GOT3 (cell line): ENCODE measurements around the gene B3GNT5.

ENCODE experiments used
- DNase-seq: peaks from one replicate; lab custom pipeline; 2025; ENCODE audit warnings: mixed read lengths; lab: John Stamatoyannopoulos, UW

Gene B3GNT5, protein sequence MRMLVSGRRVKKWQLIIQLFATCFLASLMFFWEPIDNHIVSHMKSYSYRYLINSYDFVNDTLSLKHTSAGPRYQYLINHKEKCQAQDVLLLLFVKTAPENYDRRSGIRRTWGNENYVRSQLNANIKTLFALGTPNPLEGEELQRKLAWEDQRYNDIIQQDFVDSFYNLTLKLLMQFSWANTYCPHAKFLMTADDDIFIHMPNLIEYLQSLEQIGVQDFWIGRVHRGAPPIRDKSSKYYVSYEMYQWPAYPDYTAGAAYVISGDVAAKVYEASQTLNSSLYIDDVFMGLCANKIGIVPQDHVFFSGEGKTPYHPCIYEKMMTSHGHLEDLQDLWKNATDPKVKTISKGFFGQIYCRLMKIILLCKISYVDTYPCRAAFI

DNA sequence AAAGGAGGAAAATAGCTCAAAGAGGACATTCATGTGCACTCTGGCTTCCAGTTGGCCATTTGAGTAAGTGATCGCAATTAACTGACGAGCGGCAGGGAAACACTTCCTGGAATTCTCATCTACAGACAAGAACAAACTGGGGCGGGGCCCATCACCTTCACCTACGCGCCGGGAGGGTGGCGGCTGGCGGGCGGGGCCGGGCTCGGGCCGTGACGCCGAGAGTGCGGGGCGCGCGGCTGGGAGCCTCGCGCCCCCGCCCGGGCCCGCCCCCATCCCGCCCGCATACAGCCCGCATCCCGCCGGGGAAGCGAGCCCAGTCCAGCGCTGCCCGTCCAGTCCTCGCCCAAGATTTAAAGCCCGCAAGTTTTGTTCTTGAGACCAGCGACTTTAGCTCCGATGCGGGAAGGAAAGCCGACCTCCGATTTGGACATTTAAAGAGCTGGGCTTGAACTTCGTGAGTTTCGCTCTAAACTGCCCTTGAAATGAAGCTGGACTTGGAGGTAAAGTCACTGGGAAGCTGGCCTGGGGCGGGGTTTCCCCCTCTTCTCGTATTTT, at the start of gene B3GNT5:
Gene B3GNT5 (plus strand): TSS at position 281 of the 555 bp plus-strand sequence. CDS start 16,546 bp downstream, outside the sequence.
- no peak for DNase-seq

DNA sequence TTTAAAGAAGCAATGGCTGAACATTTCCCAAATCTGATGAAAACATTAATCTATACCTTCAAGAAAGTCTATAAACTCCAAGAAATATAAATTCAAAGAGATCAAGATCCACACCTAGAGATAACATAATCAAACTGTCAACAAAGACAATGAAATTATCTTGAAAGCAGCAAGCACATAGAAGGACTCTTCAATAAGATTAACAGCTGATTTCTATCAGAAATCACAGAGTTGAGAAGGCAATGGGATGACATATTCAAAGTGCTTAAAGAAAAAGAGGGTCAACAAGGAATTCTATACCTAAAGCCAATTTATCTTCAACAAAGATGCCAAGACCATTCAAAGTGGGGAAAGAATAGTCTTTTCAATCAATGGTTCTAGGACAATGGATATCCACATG, 49.4 kb upstream of the B3GNT5 start:
- DNase-seq, result no peak

- DNase-seq, result no peak
Observed at GRCh38 chr3:183208260-183208659, 44.8 kb upstream of the B3GNT5 start.

DNA sequence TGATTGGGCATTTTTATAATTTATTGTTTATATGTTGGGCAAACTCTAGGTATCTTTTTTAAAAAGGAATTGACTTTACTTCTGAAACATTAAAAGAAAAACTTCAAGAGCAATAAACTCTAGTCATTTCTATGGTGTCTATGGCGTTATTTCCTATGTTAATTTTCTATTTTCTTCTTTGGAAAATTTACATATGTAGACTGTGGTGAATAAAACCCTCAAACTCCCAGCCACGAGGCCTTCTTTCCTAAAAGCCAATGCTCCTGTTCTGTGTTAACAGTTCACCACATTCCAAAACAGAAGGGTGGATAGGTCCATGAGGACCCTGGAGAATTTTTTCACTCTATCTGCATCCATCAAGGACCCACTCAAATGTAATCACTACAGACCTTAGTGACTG, 44.3 kb upstream of the B3GNT5 start:
- DNase-seq, result no peak

- DNase-seq, result no peak
Observed at GRCh38 chr3:183210341-183210740, 42.7 kb upstream of the B3GNT5 start.

DNA sequence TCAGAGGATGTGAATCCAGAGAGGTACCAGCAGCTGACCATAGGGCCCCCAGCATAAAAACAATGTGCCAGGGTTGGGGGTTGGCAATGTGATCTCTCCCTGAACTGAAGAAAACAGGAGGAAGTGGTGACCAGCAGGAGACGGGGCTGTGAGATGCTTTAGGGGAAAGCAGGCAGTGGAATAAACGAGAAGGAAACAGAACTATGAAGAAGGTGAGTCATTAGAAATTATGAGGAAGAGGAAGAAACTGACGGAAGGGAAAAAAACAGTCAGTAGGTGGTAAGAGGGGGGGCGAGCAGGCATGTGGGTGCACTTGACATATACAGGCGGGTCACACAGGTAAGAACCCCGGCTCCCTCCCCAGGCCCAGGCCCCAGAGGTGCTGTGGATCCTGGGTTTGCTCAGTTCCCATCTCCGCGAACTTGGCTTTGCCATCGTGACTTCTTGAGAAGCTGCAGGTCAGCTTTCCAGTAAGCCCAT, 42.2 kb upstream of the B3GNT5 start:
- no peak for DNase-seq

- no peak for DNase-seq
Observed at GRCh38 chr3:183211352-183211751, 41.7 kb upstream of the B3GNT5 start.

DNA sequence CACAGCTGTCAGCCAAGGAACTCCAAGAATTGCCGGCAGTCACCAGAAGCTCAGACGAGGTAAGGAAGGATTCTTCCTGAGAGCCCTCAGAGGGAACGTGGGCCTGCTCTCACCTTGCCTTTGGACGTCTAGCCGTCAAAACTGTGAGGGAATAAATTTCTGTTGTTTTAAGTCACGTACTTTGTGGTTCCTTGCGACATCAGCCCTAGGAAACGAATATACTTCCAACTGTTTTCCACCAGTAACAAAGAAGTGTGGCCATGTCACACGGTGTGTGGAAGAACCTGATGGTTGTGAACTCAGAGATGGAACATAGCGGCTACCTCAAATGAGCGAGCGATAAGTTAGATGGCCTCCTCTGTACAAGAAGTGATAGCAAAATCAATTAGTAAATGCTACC, 41.0 kb upstream of the B3GNT5 start:
- DNase-seq, result no peak

DNA sequence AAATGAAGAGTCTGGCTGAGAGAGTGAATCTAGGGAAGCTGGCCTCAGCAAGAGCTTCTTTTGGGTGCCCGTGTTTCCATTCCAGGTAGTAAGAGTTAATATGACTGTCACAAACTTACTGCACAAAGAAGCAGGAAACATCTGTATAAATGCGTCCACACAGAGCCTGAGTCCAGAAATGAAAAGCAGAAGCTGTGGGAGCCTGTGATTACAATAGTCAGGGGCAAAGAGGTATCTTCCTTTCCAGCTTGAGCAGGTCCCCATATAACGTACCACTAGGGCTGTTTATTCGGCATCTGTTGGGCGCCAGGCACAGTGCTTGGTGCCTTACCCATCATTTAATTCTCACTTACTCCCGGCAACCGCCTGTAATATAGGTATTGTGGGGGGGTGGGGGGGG, 40.5 kb upstream of the B3GNT5 start:
- no peak for DNase-seq

DNA sequence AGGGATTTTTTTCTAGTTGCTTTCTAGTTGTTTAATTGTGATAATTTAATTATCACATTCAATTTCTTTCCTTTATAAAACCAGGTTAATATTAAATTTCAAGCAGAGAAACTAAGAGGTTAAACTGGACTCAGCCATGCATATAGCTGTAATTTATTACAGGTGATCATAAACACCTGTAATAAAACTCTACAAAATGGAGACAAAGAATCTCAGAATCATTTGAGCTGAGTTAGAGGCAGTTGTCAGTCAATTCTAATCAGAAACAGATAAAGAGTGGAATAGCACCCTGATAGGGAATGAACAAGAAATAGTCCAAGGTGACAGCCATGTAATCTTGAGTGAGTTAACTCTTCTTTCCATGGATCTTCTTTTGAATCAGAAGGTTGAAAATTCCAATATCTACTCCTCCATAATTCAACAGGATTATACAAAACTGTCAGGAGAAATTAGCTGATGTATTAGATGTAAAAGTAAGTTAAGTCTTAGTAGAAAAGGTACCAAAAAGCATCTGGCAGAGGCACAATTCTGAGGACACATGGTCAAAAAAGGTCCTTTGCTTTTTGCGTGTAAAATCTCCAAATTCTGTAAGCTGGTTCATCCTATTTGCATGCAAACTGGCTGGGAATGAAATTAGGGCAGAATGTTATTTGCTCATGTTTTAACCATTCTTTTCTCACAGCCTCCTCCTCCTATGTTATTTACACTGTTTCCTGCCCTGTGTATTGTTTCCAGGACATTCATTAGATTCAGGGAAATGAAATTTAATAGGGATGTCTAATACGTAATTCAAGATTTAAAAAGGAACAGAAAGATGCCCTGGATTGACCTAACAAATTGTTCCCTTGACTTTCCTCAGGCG, 39.4 kb upstream of the B3GNT5 start:
- DNase-seq, result no peak

DNA sequence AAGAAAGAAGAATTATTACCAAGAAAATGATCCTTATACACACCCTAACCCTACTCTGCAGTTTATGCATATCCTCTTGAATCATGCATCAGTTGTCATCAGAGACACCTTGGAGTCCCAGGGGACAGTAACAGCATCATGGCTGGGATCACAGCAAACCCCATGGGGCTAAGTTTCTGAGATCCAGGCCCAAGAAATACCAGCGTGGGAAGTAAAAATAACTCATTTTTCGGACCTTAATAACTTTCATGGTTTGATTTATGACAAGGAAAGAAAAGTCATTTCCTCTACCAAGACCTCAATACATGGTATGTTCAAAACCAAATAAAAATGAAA, 38.8 kb upstream of the B3GNT5 start:
- DNase-seq, result no peak

- no peak for DNase-seq
Observed at GRCh38 chr3:183215591-183216202, 37.4 kb upstream of the B3GNT5 start.

GRCh38 chr3:183217548-183218332, 35.3 kb upstream of the B3GNT5 start:
- no peak for DNase-seq

GRCh38 chr3:183218826-183219225, 34.2 kb upstream of the B3GNT5 start:
- no peak for DNase-seq

GRCh38 chr3:183220828-183221227, 32.2 kb upstream of the B3GNT5 start:
- no peak for DNase-seq

DNA sequence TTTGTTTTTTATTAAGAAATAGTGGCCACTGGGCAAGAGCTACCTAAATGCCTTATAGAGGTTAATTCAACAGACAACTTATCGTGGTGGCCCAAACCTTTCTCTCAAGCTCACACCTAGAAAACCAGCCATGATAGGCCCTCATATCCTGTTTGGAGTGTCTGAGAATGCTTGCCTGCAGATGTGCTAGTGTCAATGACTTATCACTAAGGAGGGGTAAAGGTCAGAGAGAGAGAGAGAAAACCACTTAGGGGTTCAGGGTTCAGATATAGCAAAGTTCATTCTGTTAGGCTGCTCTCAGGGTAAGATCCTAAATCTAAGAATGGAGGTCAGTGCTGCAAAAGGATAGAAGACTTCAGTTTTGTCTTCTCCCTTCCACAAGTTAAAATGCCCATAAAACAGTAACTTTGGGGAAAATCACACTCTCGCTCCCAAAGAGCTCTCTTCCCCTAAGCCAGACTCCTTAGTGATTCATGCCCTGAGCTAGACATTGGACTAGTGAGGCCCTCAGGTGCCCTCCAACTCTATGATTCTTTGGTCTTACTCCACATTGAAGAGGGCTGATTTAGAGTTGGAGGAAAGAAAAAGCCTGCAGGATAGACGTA, 30.3 kb upstream of the B3GNT5 start:
- DNase-seq, result no peak

- no peak for DNase-seq
Observed at GRCh38 chr3:183224180-183224970, 28.7 kb upstream of the B3GNT5 start.

DNA sequence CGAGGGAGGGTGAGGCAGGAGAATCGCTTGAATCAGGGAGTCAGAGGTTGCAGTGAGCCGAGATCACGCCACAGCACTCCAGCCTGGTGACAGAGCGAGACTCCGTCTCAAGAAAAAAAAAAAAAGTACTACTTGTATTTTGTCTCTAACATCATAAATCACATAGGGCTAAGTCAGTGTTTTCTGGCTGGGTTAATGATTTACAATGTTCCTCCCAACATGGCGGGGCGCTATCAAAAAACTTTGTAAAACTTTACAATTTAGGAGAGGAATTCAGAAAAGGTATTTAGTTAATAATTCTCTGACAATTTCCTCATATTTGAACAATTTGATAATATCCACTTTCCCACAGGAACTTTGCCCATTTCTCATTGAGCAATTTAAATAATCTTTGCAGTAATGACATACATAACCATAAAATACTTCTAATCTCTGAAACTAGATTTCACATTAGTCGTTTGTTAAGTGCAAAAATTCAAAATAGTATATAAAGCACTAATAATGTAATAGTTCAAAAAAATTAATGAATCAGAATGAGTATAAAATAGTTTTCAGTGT, 26.6 kb upstream of the B3GNT5 start:
- DNase-seq, result no peak

DNA sequence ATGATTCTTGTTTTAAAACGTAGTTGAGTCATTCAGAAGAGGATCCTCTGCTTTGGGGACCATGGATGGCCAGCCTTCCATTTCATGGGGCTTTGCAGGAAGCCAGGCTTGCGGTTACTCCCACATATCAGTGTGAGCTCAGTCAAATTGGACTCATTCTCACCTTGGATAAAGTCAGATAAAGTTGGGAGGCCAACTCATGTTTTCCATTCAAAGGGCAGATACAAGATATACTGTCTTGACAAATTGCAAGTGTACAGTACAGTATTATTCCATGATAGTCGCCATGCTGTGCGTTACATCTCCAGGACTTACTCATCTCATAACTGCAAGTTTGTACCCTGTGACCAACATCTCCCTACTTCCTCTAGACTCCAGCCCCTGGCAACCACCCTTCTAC, 25.5 kb upstream of the B3GNT5 start:
- DNase-seq, result no peak

DNA sequence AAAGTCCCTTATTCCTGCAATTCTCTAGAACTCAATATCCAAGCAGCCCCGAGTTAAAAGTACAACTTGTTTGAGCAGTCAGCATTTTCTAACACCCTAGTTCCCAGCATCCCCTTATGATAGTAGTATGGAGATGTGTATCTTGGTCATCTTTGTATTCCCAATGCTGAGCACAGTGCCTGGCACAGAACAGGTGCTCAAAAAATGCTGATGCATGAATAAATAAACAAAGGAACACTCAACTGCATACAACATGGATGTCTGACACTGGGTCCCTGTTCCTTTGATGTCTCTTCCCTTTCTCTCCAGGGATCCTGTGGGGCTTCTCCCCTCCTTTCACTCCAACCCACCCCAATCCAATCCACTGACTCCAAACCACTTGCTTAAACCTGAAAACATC, 23.9 kb upstream of the B3GNT5 start:
- DNase-seq, result no peak
